Fibroblast of mammary gland (primary cell): Measurements from ENCODE around the gene ORC4.

Experiments used
- DNase-seq: peaks from one replicate; pipeline ENCODE4 v3.0.0-alpha.2; 2010; ENCODE audit warnings: low read depth
- H3K4me3 ChIP-seq: 2 replicates; pipeline ENCODE4 v1.5.1; 2011; ENCODE audit warnings: low read depth, mild to moderate bottlenecking, low read length, moderate library complexity; ENCODE audit not compliant: control insufficient read depth
- TF ChIP-seq, protein P1 (sequence below): conservative IDR thresholded peaks from 2 replicates; pipeline ENCODE4 v1.5.1; 2011; ENCODE audit warnings: low read depth, low read length, inconsistent platforms; ENCODE audit not compliant: control insufficient read depth, insufficient read depth

The ORC4 gene

DNA sequence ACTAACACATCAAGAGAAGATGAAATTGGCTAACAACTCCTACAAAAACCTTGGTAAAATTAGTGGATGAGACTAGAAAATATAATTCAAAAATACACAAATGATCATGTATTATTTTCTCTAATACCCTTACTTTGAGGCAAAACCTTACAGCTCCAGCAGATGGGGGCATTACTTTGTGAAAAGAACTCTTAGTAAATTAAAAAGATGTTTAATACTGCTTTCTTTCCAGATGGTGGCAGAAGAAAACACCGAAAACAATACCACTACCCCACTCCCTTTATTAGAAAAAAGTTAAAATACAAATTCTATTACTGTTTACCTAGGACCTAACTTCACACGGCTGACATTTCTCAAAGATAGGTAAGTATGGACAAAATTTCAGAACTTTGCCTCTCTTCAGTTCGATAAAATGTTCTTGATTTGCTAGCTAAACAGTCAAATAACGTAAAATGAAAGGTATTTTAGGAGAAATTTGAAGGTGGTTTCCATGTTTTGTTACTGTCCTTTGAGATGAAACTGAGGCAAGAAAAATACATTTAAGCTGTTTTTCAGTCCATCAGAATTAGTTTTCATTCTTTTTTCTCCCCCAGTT, 30.6 kb downstream of the ORC4 start:
- peak; percentile 70 for DNase-seq

DNA sequence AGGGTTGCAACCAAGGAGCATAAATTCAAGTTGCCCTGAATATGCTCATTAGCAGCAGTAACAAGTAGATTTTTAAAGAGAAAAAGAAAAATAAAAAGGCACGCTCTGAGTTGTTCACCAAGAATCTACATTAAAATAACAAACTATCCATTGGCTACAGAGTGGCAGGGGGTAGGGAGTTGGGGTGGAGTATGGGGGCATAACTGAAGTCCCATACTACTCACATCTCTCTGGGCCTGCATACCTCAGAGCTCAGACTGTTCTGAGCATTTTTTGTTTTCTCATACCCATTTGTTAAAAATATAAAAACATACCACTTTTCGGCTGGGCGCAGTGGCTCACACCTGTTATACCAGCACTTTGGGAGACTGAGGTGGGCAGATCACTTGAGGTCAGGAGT, 31.4 kb downstream of the ORC4 start:
- no peak overlapping the region for H3K4me3 ChIP-seq
- TF ChIP-seq, protein P1, sequence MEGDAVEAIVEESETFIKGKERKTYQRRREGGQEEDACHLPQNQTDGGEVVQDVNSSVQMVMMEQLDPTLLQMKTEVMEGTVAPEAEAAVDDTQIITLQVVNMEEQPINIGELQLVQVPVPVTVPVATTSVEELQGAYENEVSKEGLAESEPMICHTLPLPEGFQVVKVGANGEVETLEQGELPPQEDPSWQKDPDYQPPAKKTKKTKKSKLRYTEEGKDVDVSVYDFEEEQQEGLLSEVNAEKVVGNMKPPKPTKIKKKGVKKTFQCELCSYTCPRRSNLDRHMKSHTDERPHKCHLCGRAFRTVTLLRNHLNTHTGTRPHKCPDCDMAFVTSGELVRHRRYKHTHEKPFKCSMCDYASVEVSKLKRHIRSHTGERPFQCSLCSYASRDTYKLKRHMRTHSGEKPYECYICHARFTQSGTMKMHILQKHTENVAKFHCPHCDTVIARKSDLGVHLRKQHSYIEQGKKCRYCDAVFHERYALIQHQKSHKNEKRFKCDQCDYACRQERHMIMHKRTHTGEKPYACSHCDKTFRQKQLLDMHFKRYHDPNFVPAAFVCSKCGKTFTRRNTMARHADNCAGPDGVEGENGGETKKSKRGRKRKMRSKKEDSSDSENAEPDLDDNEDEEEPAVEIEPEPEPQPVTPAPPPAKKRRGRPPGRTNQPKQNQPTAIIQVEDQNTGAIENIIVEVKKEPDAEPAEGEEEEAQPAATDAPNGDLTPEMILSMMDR, result no peak
- DNase-seq, result no peak

More for the DNA sequence above, 30.6 kb downstream of the ORC4 start:
- TF ChIP-seq, protein P1, result peak; percentile 71
- H3K4me3 ChIP-seq, result no peak overlapping the region

DNA sequence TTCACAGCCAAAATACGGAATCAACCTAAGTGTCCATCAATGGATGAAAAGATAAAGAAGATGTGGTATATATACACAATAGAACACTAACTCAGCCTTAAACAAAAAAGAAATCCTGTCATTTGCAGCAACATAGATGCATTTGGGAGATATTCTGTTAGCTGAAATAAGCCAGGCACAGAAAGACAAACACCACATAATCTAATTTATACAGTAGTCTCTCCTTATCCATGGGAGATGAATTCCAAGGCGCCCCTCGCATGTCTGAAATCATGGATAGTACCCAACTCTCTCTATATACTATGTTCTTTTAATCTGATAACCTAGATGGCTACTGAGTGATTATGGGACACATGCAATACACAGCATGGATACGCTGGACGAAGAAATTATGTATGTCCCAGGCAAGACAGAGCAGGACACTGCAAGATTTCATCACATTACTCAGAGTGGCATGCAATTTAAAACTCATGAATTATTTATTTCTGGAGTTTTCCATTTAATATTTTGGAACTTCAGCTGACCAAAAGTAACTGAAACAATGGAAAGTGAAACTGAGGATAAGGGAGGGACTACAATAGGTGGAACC, 39.5 kb downstream of the ORC4 start:
- DNase-seq, result no peak
- TF ChIP-seq, protein P1, result no peak
- H3K4me3 ChIP-seq, result no peak overlapping the region

DNA sequence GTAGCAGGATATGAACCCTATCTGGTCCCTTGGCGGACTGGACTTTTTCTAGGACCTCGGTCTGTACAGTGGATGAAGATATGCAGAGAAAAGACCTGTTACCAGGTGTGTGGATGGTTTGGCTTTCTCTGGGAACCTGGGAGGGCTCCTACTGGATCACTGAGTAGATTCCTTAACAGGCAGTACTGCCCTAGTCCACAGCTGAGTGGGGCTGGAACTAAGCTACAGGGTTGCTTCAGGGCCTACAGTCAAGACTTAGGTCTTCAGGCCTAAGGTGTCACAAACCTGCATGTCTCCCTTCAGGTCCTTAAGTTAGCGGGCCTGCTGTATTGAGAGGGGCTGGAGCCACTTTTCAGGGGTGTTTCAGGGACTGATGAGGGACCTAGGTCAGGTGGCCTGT, 42.9 kb downstream of the ORC4 start:
- DNase-seq, result no peak

DNA sequence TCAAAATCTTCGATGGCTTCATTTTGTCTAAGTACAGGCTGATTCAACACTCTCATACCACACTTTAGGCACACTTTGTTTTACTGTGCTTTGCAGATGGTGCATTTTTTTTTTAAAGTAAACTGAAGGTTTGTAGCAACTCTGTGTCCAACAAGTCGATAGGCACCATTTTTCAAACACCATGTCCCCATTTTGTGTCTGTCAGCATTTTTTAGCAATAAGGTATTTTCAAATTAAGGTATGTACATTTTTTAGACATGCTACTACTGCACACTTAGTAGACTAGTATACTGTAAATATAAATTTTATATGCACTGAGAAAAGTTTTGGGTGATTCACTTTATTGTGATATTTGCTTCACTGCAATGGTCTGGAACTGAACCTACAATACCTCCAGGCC, 44.4 kb downstream of the ORC4 start:
- no peak for DNase-seq
- no peak overlapping the region for H3K4me3 ChIP-seq
- TF ChIP-seq, protein P1, result no peak

More for the DNA sequence above, 42.9 kb downstream of the ORC4 start:
- no peak overlapping the region for H3K4me3 ChIP-seq
- TF ChIP-seq, protein P1, result no peak

GRCh38 chr2:147968571-147968970, 52.0 kb downstream of the ORC4 start:
- H3K4me3 ChIP-seq, result no peak overlapping the region
- TF ChIP-seq, protein P1, result no peak
- no peak for DNase-seq
